NCI-H82 (cell line): Measurements from ENCODE around the gene SLC30A4.
A peak's percentile ranks its signal among the peaks of the same experiment; 100 is the strongest.
"Not testable (repeated sequence)": the region's sequence is repeated elsewhere in the genome, so short reads cannot be mapped to it uniquely, and the experiment has no call there.

Experiments
- DNase-seq: peaks from one replicate; lab custom pipeline; 2025; lab: John Stamatoyannopoulos, UW

Gene SLC30A4

DNA sequence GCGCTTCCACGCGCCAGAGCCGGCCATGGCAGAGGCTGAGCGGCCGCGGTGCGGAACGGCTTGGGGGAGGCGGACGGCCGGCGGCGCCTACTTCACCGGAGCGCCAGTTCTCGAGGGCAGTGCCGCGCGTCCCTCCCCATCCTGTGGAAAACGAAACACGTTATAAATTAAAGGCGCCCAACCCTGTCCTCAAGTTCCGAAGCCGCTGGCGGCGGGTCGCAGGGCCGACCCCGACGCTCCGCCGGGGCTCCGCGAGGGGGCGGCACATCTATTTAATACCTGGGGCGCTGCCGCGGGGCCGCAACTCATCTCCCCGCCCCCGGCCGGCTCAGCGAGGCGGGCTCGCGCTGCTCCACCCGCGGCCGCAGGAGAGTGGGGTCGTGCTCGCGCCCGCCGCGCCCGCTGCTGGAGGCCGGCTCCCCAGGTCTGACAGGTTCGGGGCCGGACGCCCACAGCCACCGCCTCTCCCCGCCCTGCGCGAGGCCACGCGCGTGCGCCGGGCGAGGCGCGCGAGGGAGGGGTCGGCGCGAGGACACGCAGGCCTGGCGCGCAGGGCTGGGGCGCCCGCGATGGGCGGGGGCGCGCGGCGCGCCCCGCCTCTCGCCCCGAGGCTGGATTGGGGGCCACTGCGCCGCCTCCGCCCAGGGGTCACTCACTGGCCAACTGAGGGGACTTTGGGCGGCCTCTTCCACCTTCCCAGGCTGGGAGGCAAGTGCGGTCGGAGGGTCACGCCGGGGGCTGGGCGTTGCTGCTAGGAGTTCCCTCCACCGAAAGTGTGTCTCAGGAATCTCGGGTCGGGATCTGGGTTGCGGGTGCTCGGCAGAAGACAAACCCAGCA is at the start of gene SLC30A4:
Gene SLC30A4, minus strand, starts transcription at position 428 of the 838 bp plus-strand sequence. Its CDS starts 401 bp downstream, at position 27.
- peak; percentile 73 for DNase-seq

DNA sequence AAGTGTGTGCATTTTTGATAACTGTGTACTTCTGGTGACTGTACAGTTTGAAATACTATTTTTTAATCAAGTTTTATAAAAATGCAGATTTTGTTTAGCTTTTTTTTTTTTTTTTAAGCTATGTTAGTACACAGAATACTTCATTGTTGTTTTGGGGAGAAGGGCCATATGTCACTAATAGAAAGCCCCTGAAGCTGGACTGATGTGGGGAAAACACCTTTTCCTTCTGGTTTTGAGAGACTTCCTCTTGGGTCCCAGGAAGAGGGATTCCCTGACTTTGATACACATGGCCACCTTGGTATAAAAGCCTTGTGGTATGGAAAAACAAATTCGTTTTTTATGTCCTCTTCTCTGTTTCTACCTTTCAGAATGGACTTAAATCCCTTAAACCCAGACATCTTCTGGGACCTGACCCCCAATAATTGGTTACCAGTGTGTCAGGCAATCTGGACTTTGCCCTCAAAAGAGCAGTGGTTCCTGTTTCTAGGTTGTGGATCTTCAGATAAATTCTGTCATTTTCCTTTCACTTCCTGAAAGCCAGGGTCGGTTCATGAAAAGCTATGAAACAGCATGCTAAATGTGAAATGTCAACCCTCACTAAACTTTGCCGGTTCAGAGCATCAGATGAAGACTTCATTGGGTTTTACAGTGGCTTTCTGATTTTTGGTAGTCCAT is 33.5 kb upstream of the SLC30A4 start:
- DNase-seq, result no peak

- DNase-seq, result no peak
These were observed 29.1 kb upstream of the SLC30A4 start for GRCh38 chr15:45551676-45552075.

DNA sequence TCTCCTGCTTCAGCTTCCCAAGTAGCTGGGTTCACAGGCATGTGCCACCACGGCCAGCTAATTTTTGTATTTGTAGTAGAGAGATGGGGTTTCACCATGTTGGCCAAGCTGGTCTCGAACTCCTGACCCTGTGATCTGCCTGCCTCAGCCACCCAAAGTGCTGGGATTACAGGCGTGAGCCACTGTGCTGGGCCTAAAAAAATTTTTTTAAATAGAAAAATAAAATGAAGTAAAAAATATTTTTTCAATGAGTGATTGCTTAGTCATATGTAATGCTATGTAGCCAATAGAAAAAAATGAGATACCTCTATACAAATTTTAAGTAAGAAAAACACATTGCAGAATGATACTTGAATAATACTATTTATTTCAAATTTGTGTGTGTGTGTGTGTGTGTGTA is 27.9 kb upstream of the SLC30A4 start:
- DNase-seq, result no peak

DNA sequence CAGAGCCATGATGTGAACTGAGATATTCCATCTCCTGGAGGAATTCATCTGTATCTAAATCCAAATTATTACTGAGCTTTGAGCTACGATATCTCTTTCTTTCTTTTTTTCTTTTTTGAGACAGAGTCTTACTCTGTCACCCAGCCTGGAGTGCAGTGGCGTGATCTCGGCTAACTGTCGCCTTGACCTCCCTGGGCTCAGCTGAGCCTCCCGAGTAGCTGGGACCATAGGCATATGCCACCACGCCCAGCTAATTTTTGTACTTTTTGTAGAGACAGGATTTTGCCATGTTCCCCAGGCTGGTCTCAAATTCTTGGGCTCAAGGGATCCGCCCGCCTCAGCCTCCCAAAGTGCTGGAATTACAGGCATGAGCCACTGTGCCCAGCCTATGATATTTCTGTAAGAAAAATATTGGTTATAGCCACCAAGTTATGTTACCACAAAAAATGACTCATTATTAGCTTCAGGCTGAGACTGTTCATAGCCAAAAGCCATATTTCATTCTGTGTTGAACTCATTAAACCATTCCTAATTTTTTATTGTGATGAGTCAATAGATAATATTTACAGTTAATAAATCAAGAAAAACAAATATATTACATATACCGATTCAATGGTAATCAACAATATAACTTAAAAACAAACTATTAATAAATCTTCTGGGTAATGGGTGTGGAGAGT is 27.1 kb upstream of the SLC30A4 start:
- no peak for DNase-seq

DNA sequence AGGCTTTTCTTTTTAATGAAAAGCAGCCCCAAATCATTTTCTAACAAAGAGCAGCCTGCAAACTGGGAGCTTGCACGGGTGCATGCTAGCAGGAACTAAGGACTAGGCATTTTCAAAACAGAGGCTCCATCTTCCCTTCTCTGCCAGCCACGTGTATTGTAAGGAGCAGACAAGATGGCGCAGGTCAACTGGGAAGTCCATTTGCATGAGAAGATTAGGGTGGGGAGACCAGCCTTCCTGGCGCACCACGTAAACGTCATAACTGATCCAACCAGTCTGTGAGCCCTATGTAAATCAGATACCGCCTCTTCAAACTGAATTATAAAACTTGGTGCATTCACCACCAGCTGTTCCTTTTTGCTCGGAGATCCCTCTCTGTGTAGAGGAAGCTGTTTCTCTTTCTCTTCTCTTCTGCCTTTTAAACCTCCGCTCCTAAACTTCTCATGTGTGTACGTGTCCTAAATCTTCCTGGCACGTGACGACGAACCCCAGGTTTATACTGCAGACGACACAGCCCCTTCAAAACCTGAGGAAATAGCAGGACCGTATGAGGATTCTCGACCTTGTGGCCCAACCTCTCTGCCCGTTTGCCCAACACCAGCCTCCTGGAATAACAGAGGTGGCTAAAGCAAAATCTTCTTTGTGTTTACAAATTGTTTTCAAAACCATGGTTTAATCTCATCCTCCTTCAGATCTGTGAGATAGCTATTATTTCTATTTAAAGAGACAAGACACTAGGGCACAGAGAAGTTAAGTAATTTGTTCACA is 26.4 kb upstream of the SLC30A4 start:
- DNase-seq, result peak; percentile 6

- no peak for DNase-seq
These were observed 24.2 kb upstream of the SLC30A4 start for GRCh38 chr15:45546789-45547188.

- no peak for DNase-seq
These were observed 21.9 kb upstream of the SLC30A4 start for GRCh38 chr15:45544266-45545023.

GRCh38 chr15:45543051-45543450 is 20.5 kb upstream of the SLC30A4 start:
- DNase-seq, result no peak

- DNase-seq, result no peak
These were observed 18.0 kb upstream of the SLC30A4 start for GRCh38 chr15:45540531-45540930.

DNA sequence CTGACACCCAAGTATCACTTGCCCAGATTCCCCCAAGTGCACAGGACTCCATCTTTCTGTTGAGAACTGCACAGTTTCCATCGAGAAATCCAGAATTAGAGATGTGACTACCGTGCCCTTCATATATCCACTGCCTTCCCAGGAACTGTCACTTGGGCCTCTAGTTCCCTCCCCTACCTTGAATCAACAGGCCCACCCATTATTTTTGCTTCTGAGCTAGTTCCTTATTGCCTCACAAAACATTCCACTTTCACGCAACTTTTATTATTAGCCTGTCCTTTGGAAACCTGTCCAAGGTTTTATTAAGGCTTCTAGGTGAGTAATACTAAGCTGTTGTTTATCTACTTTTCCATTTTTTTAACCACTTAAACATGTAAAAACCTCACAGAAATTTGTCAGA is 17.1 kb upstream of the SLC30A4 start:
- no peak for DNase-seq

GRCh38 chr15:45536934-45537333 is 14.4 kb upstream of the SLC30A4 start:
- DNase-seq, result no peak

DNA sequence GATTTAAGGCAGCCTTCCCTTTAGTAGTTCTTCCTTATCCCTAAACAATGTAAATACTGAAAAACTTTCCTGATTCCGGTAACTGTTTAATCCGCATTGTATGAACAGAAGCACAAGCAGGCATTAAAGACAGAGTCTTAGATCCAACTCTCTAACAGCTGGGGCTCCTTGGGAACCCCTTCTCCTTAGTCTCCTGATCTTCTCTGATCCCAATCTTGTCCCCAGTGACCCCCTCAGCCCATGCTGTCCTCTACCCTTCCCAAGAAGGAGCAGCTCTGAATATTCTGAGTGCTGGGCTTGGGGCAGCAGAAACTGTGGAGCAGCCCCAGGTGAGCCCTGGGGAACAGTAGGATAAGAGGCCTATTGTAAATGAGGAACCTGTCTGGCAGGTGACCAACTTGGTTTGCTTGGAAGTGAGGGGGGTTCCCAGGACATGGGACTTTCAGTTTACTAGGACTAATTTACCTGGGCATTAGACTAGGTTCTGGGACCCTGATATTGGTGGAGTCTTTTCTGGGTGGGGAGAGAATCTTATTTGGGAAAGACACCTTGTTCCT is 13.0 kb upstream of the SLC30A4 start:
- DNase-seq, result peak; percentile 28

DNA sequence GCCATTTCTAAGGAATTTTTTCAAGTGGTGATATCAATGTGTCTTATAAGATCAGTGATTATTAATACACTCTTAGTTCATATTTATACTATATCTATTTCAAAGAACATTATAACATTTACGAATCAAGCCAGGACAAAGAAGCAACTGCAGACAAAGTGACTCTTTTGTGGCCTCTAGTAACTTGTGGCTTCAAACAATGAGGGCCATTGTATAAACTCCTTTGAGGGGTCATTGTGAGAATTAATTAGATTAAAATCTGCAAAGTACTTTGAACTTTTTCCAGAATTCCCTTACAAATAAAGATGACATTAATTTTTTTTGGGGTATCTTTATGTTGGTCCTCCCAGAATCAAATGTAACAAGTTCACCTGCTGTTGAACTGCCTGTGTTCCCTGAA is 12.3 kb upstream of the SLC30A4 start:
- DNase-seq, result no peak

- not testable (repeated sequence) for DNase-seq
These were observed 10.3 kb upstream of the SLC30A4 start for GRCh38 chr15:45532892-45533291.

GRCh38 chr15:45529613-45530012 is 7.1 kb upstream of the SLC30A4 start:
- DNase-seq, result no peak

GRCh38 chr15:45527086-45527485 is 4.5 kb upstream of the SLC30A4 start:
- no peak for DNase-seq

DNA sequence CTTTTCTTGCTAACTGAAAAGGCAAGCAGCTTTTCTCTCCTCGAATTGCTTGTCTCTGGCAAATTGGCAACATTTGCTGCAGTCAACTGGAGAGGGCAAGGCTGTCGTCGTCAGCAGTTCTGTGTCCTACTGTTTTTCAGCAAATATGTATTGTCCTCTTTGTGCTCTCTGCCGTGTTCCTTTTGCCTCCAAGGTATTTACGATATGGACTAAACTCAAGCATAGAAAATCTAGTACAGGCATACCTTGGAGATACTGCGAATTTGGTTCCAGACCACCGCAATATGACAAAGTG is 558 bp upstream of the SLC30A4 start:
- no peak for DNase-seq

DNA sequence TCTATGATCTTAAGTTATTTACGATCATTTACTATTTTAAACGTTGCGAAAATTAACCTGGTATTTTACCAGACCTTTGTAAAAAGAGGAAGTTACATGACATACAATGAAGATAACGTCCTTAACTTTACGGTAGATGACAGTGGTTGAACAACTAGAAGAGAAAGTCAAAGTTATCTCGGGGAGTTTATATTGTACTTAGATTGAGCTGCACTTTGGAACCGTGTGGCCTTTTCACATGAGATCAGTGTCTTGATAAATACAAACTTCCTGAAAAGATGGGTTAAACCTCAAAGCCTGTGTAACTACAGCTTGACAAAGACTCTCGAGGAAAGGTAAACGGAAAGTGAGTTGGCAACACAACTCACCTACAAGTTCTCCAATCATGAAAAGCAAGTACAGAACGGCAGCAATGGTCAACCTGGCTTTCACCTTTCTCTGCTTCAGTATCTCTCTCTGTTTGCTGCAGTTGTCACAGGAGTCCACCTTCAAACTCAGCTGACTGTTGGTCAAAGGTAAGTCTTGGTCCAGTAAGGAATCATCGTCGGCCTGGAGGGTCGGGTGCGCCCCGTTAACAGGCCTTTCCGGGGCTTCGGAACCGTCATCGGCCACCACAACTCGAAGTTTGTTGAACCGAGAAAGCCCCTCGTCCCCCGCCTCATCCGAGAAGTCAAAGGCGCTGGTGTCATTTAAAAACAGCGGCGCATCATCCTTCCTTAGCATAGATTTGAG is 793 bp downstream of the SLC30A4 start:
- DNase-seq, result peak; percentile 7

DNA sequence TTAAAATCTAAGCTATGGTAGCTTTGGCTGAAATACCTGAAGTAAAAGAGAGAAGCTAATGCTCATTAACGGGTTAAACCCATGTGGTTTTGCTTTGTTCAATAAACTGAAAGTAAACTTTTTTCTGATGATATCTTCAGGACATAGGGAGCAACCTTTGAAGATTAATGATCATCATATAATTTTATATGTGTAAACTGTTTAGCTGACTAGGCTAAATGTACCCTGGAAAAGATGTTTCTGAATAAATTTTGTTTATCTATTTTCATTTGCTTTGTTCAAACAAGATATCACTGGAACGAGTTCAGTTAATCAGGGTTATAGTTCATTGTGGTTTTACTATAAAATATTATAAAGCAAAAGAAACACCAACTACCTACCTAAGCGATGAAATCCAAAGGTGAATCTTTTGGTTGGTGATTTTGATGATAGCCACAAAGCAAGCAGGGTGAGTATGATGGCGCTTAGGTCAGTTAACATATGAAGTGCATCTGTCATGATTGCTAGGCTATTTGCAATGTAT is 11.7 kb downstream of the SLC30A4 start:
- DNase-seq, result no peak
